Activated naive CD8-positive, alpha-beta T cell treated with anti-CD3 and anti-CD28 coated beads for 36 hours (primary cell): ENCODE results near the gene ACTN2. TPM values are rescaled to one million over a fixed set of nuclear protein-coding genes. Genes with fewer than 3 reads are reported as not detected.

ENCODE experiments used
- DNase-seq: peaks from one replicate; pipeline ENCODE4 v3.0.0; 2021
- H3K27ac Mint-ChIP-seq: one replicate; pipeline ENCODE4 v1.8.0; 2022; ENCODE audit warnings: mild to moderate bottlenecking, moderate library complexity, mixed read lengths
- H3K27me3 Mint-ChIP-seq: one replicate; pipeline ENCODE4 v1.8.0; 2022; ENCODE audit warnings: mild to moderate bottlenecking, mixed read lengths
- H3K36me3 Mint-ChIP-seq: one replicate; pipeline ENCODE4 v1.8.0; 2021; ENCODE audit warnings: mild to moderate bottlenecking, mixed read lengths
- H3K4me1 Mint-ChIP-seq: one replicate; pipeline ENCODE4 v1.8.0; 2021; ENCODE audit warnings: mixed read lengths
- H3K4me3 Mint-ChIP-seq: one replicate; pipeline ENCODE4 v1.8.0; 2022; ENCODE audit warnings: mild to moderate bottlenecking, moderate library complexity, mixed read lengths
- H3K9me3 Mint-ChIP-seq: one replicate; pipeline ENCODE4 v1.8.0; 2022; ENCODE audit warnings: mixed read lengths
- total RNA-seq, 2 experiments: library from RNA; stranded (reverse); gene quantifications; one replicate each; pipeline ENCODE4 v1.2.3, GENCODE V29; 2021

Gene ACTN2
- total RNA-seq, 2 experiments from 2014 or later, result 0.37 to 0.38 TPM

GRCh38 chr1:236744533-236744932 lies 58.2 kb downstream of the ACTN2 start:
- Mint-ChIP-seq H3K27me3 (no peaks in the 10 kb centered on the region), H3K4me3 (no peak overlapping the region), H3K9me3 (no peaks in the 10 kb centered on the region), H3K36me3 (no peaks in the 10 kb centered on the region), H3K27ac (no peak overlapping the region), H3K4me1 (no peaks in the 10 kb centered on the region)
- no peak for DNase-seq

- H3K4me1 Mint-ChIP-seq, result no peaks in the 10 kb centered on the region
- H3K36me3 Mint-ChIP-seq, result no peaks in the 10 kb centered on the region
- no peak overlapping the region for H3K4me3 Mint-ChIP-seq
- peaks cover 4% of the 10 kb centered on the region for H3K27me3 Mint-ChIP-seq
- no peak overlapping the region for H3K27ac Mint-ChIP-seq
- DNase-seq, result no peak
- H3K9me3 Mint-ChIP-seq, result no peaks in the 10 kb centered on the region
Measured at GRCh38 chr1:236746785-236747184, 60.5 kb downstream of the ACTN2 start.

GRCh38 chr1:236747311-236747985 lies 61.1 kb downstream of the ACTN2 start:
- Mint-ChIP-seq H3K9me3 (no peaks in the 10 kb centered on the region), H3K36me3 (no peaks in the 10 kb centered on the region), H3K27me3 (peaks cover 4% of the 10 kb centered on the region), H3K4me1 (no peaks in the 10 kb centered on the region), H3K27ac (no peak overlapping the region), H3K4me3 (no peak overlapping the region)
- DNase-seq, result no peak

- Mint-ChIP-seq H3K27ac (no peak overlapping the region), H3K4me3 (no peak overlapping the region), H3K4me1 (no peaks in the 10 kb centered on the region), H3K36me3 (no peaks in the 10 kb centered on the region), H3K9me3 (no peaks in the 10 kb centered on the region), H3K27me3 (peaks cover 4% of the 10 kb centered on the region)
- DNase-seq, result no peak
Measured at GRCh38 chr1:236748268-236748870, 62.1 kb downstream of the ACTN2 start.

GRCh38 chr1:236750928-236751327 lies 64.6 kb downstream of the ACTN2 start:
- H3K27me3 Mint-ChIP-seq, result peaks cover 4% of the 10 kb centered on the region
- no peaks in the 10 kb centered on the region for H3K36me3 Mint-ChIP-seq
- H3K9me3 Mint-ChIP-seq, result no peaks in the 10 kb centered on the region
- H3K4me1 Mint-ChIP-seq, result no peaks in the 10 kb centered on the region
- DNase-seq, result no peak
- no peak overlapping the region for H3K4me3 Mint-ChIP-seq
- H3K27ac Mint-ChIP-seq, result no peak overlapping the region

GRCh38 chr1:236751385-236751784 lies 65.1 kb downstream of the ACTN2 start:
- H3K27me3 Mint-ChIP-seq, result peaks cover 4% of the 10 kb centered on the region
- DNase-seq, result no peak
- H3K9me3 Mint-ChIP-seq, result no peaks in the 10 kb centered on the region
- H3K27ac Mint-ChIP-seq, result no peak overlapping the region
- no peak overlapping the region for H3K4me3 Mint-ChIP-seq
- H3K36me3 Mint-ChIP-seq, result no peaks in the 10 kb centered on the region
- H3K4me1 Mint-ChIP-seq, result no peaks in the 10 kb centered on the region

- Mint-ChIP-seq H3K9me3 (no peaks in the 10 kb centered on the region), H3K36me3 (no peaks in the 10 kb centered on the region), H3K27me3 (peaks cover 4% of the 10 kb centered on the region), H3K4me1 (no peaks in the 10 kb centered on the region), H3K4me3 (no peak overlapping the region), H3K27ac (no peak overlapping the region)
- DNase-seq, result no peak
Measured at GRCh38 chr1:236751935-236752334, 65.6 kb downstream of the ACTN2 start.

GRCh38 chr1:236753516-236753915 lies 67.2 kb downstream of the ACTN2 start:
- DNase-seq, result no peak
- no peaks in the 10 kb centered on the region for H3K36me3 Mint-ChIP-seq
- peaks cover 4% of the 10 kb centered on the region for H3K27me3 Mint-ChIP-seq
- H3K27ac Mint-ChIP-seq, result no peak overlapping the region
- H3K4me3 Mint-ChIP-seq, result no peak overlapping the region
- H3K4me1 Mint-ChIP-seq, result no peaks in the 10 kb centered on the region
- H3K9me3 Mint-ChIP-seq, result no peaks in the 10 kb centered on the region

- no peak overlapping the region for H3K4me3 Mint-ChIP-seq
- DNase-seq, result no peak
- no peak overlapping the region for H3K27ac Mint-ChIP-seq
- H3K27me3 Mint-ChIP-seq, result peaks cover 4% of the 10 kb centered on the region
- no peaks in the 10 kb centered on the region for H3K9me3 Mint-ChIP-seq
- no peaks in the 10 kb centered on the region for H3K36me3 Mint-ChIP-seq
- no peaks in the 10 kb centered on the region for H3K4me1 Mint-ChIP-seq
Measured at GRCh38 chr1:236753964-236754363, 67.7 kb downstream of the ACTN2 start.

GRCh38 chr1:236754525-236755210 lies 68.4 kb downstream of the ACTN2 start:
- Mint-ChIP-seq H3K4me3 (no peak overlapping the region), H3K9me3 (no peaks in the 10 kb centered on the region)

GRCh38 chr1:236757640-236758039 lies 71.3 kb downstream of the ACTN2 start:
- no peak for DNase-seq
- Mint-ChIP-seq H3K4me3 (no peak overlapping the region), H3K36me3 (no peaks in the 10 kb centered on the region), H3K27me3 (no peaks in the 10 kb centered on the region), H3K27ac (no peak overlapping the region), H3K9me3 (no peaks in the 10 kb centered on the region), H3K4me1 (peaks cover 4% of the 10 kb centered on the region)

More at GRCh38 chr1:236754525-236755210, 68.4 kb downstream of the ACTN2 start:
- Mint-ChIP-seq H3K27me3 (peaks cover 4% of the 10 kb centered on the region), H3K4me1 (peaks cover 4% of the 10 kb centered on the region), H3K36me3 (no peaks in the 10 kb centered on the region), H3K27ac (no peak overlapping the region)
- no peak for DNase-seq

GRCh38 chr1:236759252-236759859 lies 73.1 kb downstream of the ACTN2 start:
- no peak overlapping the region for H3K27ac Mint-ChIP-seq
- H3K4me1 Mint-ChIP-seq, result peaks cover 4% of the 10 kb centered on the region
- H3K36me3 Mint-ChIP-seq, result no peaks in the 10 kb centered on the region
- no peak for DNase-seq
- H3K4me3 Mint-ChIP-seq, result no peak overlapping the region
- H3K9me3 Mint-ChIP-seq, result no peaks in the 10 kb centered on the region
- H3K27me3 Mint-ChIP-seq, result no peaks in the 10 kb centered on the region

GRCh38 chr1:236760480-236760879 lies 74.2 kb downstream of the ACTN2 start:
- Mint-ChIP-seq H3K9me3 (no peaks in the 10 kb centered on the region), H3K27ac (no peak overlapping the region), H3K4me3 (no peak overlapping the region), H3K27me3 (peaks cover 4% of the 10 kb centered on the region), H3K36me3 (no peaks in the 10 kb centered on the region), H3K4me1 (peaks cover 4% of the 10 kb centered on the region)
- no peak for DNase-seq

GRCh38 chr1:236760986-236761385 lies 74.7 kb downstream of the ACTN2 start:
- no peak for DNase-seq
- Mint-ChIP-seq H3K9me3 (no peaks in the 10 kb centered on the region), H3K36me3 (no peaks in the 10 kb centered on the region), H3K27me3 (peaks cover 5% of the 10 kb centered on the region), H3K4me3 (no peak overlapping the region), H3K4me1 (peaks cover 4% of the 10 kb centered on the region), H3K27ac (no peak overlapping the region)

GRCh38 chr1:236761397-236762132 lies 75.3 kb downstream of the ACTN2 start:
- Mint-ChIP-seq H3K27me3 (peaks cover 5% of the 10 kb centered on the region), H3K4me3 (no peak overlapping the region), H3K9me3 (no peaks in the 10 kb centered on the region), H3K27ac (no peak overlapping the region), H3K4me1 (peaks cover 4% of the 10 kb centered on the region), H3K36me3 (no peaks in the 10 kb centered on the region)
- DNase-seq, result no peak
